ENCODE data around the gene DNA2.

DNA2 gene

DNA sequence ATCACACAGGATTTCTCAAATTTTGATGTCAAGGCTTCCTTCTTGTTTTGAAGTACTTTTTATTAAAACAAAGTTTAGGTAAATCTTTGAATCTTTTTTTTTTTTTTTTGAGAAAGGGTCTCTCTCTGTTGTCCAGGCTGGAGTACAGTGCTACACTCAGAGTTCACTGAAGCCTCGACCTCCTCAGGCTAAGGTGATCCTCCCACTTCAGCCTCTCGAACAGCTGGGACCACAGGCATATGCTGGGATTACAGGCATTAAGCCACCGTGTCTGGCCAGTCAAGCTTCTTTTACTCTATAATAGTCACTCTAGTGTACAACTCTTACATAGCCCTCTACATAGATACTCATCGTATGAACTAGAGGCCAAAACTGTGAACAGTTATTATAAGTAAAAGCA, 68.1 kb downstream of the DNA2 start:
- Histone ChIP-seq H3K79me2 (ENCODE audit: insufficient read depth, low read length) (peaks cover 23% of the 10 kb centered on the region; the same call in 1 of the 2 replicates), H3K9ac (ENCODE audit: low read length) (no peak overlapping the region), H3K36me3 (ENCODE audit: low read length) (peaks cover 4% of the 10 kb centered on the region; the same call in 1 of the 2 replicates), H3F3A (ENCODE audit: insufficient read depth) (peaks cover 13% of the 10 kb centered on the region; the same call in 1 of the 2 replicates), H3K4me3 (ENCODE audit: insufficient read depth, low read length, poor library complexity, severe bottlenecking) (no peak overlapping the region), H3K9me2 (replicated peaks; ENCODE audit: insufficient read depth, low read length) (no peaks in the 10 kb centered on the region), H3K27me3 (ENCODE audit: low read length) (no peaks in the 10 kb centered on the region), H3K9me3 (ENCODE audit: insufficient read depth, low read length) (no peaks in the 10 kb centered on the region), H4K20me1 (ENCODE audit: low read depth, low read length) (no peaks in the 10 kb centered on the region), H3K27ac (ENCODE audit: low read depth, low read length) (no peak overlapping the region), H3K4me2 (ENCODE audit: low read depth, low read length, poor library complexity, severe bottlenecking) (no peak overlapping the region), H2AFZ (ENCODE audit: low read depth, low read length, severe bottlenecking) (no peak overlapping the region)
- no peak for TF ChIP-seq EZH2phosphoT487 (conservative IDR thresholded peaks at IDR 0.05; ENCODE audit: low read length)
- TF ChIP-seq, protein P1, sequence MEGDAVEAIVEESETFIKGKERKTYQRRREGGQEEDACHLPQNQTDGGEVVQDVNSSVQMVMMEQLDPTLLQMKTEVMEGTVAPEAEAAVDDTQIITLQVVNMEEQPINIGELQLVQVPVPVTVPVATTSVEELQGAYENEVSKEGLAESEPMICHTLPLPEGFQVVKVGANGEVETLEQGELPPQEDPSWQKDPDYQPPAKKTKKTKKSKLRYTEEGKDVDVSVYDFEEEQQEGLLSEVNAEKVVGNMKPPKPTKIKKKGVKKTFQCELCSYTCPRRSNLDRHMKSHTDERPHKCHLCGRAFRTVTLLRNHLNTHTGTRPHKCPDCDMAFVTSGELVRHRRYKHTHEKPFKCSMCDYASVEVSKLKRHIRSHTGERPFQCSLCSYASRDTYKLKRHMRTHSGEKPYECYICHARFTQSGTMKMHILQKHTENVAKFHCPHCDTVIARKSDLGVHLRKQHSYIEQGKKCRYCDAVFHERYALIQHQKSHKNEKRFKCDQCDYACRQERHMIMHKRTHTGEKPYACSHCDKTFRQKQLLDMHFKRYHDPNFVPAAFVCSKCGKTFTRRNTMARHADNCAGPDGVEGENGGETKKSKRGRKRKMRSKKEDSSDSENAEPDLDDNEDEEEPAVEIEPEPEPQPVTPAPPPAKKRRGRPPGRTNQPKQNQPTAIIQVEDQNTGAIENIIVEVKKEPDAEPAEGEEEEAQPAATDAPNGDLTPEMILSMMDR (IDR thresholded peaks at IDR 0.05; ENCODE audit: insufficient read depth, low read length, poor library complexity, severe bottlenecking), result no peak

DNA sequence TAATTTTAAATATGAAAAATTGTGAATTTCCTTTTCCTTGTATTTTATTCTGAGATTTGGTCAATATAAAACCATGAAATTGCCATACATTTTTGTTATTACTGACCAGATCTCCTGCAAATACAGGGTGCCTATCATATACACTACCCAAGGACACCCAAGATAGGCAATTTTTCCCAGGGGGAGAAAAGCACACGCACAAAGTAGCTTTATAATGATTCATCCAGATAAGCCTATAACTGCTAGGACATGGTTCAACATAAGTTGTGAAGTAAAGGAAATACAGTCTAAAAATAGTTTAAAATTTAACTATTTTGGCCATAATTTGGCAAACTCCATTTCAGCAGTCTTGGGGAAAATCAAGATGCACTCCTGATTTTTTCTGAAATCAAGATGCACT, 69.5 kb downstream of the DNA2 start:
- Histone ChIP-seq H3K27ac (ENCODE audit: low read depth, low read length) (no peak overlapping the region), H3K9me2 (replicated peaks; ENCODE audit: insufficient read depth, low read length) (no peaks in the 10 kb centered on the region), H3K4me2 (ENCODE audit: low read depth, low read length, poor library complexity, severe bottlenecking) (no peak overlapping the region)

DNA sequence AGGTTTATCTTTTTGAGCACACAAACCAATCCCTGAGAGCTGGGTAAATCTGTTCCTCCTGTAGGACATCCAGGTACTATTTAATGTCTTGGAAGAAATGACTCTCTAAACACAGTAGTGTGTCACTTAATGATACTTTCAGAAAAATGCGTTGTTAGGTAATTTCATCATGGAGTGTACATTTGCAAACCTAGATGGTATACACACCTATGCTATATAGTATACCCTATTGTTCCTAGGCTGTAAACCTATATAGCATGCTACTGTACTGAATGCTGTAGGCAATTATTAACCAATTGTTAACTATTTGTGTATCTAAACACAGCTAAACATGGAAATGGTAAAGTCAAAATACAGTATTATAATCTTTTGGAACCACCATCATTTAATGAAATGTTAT, 74.8 kb downstream of the DNA2 start:
- H3K4me3 ChIP-seq (ENCODE audit: insufficient read depth, low read length, poor library complexity, severe bottlenecking), result no peak overlapping the region
- H3K9ac ChIP-seq (ENCODE audit: low read length), result no peak overlapping the region
- no peak overlapping the region for H2AFZ ChIP-seq (ENCODE audit: low read depth, low read length, severe bottlenecking)
- TF ChIP-seq, protein P1 (IDR thresholded peaks at IDR 0.05; ENCODE audit: insufficient read depth, low read length, poor library complexity, severe bottlenecking), result no peak
- no peak for TF ChIP-seq EZH2phosphoT487 (conservative IDR thresholded peaks at IDR 0.05; ENCODE audit: low read length)
- H3K27ac ChIP-seq (ENCODE audit: low read depth, low read length), result no peak overlapping the region
- no peaks in the 10 kb centered on the region for H3K79me2 ChIP-seq (ENCODE audit: insufficient read depth, low read length)
- H3K4me2 ChIP-seq (ENCODE audit: low read depth, low read length, poor library complexity, severe bottlenecking), result no peak overlapping the region
- H3K9me3 ChIP-seq (ENCODE audit: insufficient read depth, low read length), result no peaks in the 10 kb centered on the region
- H3K36me3 ChIP-seq (ENCODE audit: low read length), result peaks cover 10% of the 10 kb centered on the region
- no peaks in the 10 kb centered on the region for H4K20me1 ChIP-seq (ENCODE audit: low read depth, low read length)
- peaks cover 5% of the 10 kb centered on the region; the same call in 1 of the 2 replicates for H3F3A ChIP-seq (ENCODE audit: insufficient read depth)
- no peaks in the 10 kb centered on the region for H3K27me3 ChIP-seq (ENCODE audit: low read length)
- no peaks in the 10 kb centered on the region for H3K9me2 ChIP-seq (replicated peaks; ENCODE audit: insufficient read depth, low read length)

More for the DNA sequence above, 69.5 kb downstream of the DNA2 start:
- no peak for TF ChIP-seq EZH2phosphoT487 (conservative IDR thresholded peaks at IDR 0.05; ENCODE audit: low read length)
- TF ChIP-seq, protein P1 (IDR thresholded peaks at IDR 0.05; ENCODE audit: insufficient read depth, low read length, poor library complexity, severe bottlenecking), result no peak
- H3K36me3 ChIP-seq (ENCODE audit: low read length), result peaks cover 4% of the 10 kb centered on the region; the same call in 1 of the 2 replicates
- no peaks in the 10 kb centered on the region for H3K27me3 ChIP-seq (ENCODE audit: low read length)
- H3K9ac ChIP-seq (ENCODE audit: low read length), result no peak overlapping the region
- no peaks in the 10 kb centered on the region for H3K9me3 ChIP-seq (ENCODE audit: insufficient read depth, low read length)
- no peak overlapping the region for H2AFZ ChIP-seq (ENCODE audit: low read depth, low read length, severe bottlenecking)
- H4K20me1 ChIP-seq (ENCODE audit: low read depth, low read length), result no peaks in the 10 kb centered on the region
- H3F3A ChIP-seq (ENCODE audit: insufficient read depth), result peaks cover 13% of the 10 kb centered on the region; the same call in 1 of the 2 replicates
- H3K4me3 ChIP-seq (ENCODE audit: insufficient read depth, low read length, poor library complexity, severe bottlenecking), result no peak overlapping the region
- H3K79me2 ChIP-seq (ENCODE audit: insufficient read depth, low read length), result peaks cover 23% of the 10 kb centered on the region; the same call in 1 of the 2 replicates
